HG02798 (cell line): ENCODE data around the gene C1QTNF1.

Experiments
- ATAC-seq: cut with Tn5 transposase; IDR thresholded peaks from one replicate; pipeline ENCODE4 v1.9.1; 2021; ENCODE audit warnings: mild to moderate bottlenecking; ENCODE audit not compliant: unreplicated experiment, poor library complexity

C1QTNF1 gene

DNA sequence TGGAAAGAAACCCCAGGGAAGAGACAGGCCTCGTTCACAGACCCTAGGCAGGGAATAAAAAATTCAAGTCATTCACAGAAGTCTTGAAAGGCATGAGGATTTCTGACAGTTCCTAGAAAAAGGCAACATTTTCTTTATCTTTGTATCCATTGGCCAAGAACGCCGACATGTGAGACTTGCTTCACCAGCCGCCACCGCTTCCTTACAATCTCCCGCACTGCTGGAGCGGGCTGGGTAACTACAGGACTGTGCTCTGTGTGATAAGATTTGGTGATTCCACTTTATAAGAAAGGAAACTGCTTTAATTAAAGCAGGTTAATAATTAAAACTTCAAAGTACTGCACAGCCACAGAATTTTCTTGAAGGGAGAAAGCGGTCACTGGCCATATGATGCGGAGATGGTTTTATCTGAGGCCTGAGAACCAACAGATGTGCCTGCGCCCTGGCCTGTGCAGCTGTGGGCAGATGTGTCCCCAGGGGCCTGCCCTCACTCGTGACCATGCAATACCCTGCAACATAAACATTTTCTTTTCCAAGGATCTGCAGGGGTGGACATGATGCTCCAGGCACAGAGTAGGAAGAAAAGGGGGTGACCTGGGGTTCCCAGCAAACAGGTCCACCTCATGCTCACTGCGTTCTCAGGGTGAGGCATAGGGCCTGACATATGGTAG lies 31.3 kb upstream of the C1QTNF1 start:
- ATAC-seq, result no peak

DNA sequence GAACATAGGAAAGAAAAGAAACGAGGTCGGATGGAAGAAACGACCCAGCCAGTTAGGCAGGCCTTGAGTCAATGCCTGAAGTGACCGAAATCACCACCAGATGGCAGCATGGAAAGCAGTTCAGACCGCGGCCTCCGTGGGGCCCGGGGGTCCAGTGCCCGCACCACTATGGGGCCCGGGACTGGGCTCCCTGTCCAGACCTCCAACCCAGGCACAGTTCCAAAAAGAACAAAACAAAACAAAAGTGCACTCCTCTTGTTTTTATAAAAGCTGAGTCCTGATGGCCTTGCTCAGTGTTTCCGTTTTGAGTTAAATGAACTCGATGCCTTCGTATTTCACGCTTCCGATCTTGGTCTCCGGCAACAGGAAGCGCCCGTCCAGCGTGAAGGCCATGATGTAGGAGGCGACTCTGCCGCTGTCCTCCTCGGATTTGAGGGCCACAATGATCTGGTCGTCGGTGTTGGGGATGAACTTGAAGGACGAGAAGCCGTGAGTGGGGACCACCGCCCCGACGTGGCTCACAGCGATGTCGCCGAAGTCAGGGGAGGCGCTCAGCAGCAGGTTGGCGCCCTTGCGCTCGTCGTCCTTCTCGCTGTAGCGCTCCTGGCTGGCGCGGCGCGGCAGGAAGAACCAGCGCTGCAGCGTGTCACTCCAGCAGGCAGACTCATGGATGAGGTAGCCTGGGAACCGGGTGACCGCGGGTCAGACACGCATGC lies 30.6 kb upstream of the C1QTNF1 start:
- ATAC-seq, result no peak

DNA sequence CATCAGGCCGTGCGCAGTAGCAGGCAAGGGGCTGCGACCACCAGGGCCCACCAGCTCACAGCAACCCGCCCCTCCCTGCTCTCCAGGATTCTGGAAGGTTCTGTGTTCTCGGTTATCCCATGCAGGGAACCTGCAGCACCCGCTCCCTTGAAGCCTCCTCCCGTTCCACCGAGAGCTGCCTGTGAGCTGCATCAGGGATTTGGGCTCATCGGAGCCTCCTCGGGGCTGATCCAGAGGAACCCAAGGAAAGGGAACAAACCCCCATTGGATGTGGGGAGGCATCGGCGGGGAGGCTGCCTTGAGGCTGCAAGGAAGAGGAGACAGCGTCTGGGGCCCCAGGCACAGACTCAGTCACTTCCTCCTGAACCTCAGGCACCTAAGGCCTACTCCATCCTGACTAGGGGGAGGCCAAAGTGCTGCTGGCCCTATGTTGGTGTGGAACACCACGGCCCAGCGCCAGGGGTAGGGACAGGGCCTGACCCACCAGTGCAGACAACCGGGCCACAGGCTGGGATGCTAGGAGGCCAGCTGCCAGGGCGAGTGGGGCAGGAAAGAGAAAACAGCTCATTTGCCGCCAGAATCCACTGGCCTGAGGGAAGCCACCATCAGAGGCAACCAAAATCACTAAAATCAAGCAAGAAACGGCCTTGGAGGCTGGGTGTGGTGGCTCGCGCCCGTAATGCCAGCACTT lies 29.8 kb upstream of the C1QTNF1 start:
- no peak for ATAC-seq

- no peak for ATAC-seq
Measured at GRCh38 chr17:78995022-78995760, 28.8 kb upstream of the C1QTNF1 start.

DNA sequence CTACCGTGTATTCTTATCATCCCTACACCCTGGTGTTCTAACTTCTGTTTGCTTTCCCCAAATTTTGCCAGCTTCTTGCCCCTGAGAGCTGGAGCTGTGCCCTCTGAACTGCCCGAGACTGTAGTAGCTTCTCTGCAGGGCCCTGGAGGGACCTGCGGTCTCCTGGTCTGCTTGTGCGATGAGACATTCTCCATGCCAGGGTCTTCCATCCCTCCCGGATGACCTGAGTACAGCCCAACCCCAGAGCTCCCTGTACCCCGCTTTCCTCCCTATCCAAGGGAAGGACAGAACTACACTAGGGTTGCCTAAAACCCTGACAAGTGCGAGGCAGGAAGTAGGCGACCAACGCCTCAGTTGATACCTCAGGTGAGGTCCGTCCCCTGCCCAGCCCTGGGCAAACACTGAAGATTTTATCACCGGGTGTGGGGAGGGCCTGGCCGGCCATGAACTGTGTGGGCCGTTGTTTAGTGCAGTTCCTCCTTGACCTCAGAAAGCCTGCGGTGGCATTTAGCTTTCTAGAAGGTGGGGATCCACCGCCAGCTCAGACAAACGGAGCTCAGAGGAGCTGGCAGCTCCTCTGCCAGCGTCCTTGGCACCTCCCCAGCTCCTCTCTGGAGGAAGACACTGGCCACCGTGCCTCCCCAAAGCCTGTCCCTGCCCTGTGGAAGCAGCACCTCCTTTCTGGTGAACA lies 28.1 kb upstream of the C1QTNF1 start:
- no peak for ATAC-seq

GRCh38 chr17:78996781-78997201 lies 27.2 kb upstream of the C1QTNF1 start:
- no peak for ATAC-seq

DNA sequence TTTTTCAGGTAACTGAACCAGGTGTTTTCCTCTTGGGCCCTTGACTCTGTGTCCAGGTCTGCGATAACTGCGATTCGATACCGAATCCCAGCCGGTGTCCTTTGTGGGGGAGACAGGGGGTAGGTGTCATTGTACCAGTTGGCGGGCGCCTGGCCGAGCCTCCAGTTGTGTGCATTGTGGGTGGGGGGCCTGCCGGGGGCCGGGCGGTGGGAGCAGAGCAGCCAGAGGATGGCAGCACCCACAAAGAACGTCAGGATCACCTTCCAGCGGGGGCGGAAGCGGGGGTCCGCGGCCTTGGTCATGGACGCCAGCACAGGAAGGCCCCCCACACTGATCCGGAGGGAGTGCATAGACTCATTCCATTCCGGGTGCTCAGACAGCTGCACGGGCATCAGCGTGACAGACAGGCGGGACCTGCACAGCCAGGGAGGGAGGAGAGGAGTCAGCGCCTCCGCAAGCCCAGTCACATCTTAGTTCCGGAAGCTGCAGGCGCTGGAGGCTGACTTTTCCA lies 26.7 kb upstream of the C1QTNF1 start:
- ATAC-seq, result no peak

DNA sequence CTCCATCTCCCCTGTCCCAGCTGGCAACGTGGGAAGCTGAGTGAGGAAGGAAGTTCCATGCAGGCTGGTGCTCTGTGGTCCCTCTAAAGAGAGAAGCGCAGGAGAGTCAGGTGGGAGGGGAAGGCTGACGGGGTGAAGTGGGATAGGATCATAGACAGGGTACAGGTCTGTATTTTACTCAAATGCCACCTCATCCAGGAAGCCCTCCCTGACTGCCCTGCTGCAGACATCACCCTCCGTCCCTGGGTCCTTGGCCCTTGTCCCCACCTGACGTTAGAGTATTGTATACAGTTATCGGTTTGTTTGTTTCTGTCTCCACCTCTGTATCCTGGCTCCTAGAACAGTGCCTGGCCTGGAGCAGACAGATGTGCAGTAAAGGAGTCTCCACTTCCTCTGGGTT lies 26.1 kb upstream of the C1QTNF1 start:
- no peak for ATAC-seq

GRCh38 chr17:78998311-78999055 lies 25.5 kb upstream of the C1QTNF1 start:
- no peak for ATAC-seq

DNA sequence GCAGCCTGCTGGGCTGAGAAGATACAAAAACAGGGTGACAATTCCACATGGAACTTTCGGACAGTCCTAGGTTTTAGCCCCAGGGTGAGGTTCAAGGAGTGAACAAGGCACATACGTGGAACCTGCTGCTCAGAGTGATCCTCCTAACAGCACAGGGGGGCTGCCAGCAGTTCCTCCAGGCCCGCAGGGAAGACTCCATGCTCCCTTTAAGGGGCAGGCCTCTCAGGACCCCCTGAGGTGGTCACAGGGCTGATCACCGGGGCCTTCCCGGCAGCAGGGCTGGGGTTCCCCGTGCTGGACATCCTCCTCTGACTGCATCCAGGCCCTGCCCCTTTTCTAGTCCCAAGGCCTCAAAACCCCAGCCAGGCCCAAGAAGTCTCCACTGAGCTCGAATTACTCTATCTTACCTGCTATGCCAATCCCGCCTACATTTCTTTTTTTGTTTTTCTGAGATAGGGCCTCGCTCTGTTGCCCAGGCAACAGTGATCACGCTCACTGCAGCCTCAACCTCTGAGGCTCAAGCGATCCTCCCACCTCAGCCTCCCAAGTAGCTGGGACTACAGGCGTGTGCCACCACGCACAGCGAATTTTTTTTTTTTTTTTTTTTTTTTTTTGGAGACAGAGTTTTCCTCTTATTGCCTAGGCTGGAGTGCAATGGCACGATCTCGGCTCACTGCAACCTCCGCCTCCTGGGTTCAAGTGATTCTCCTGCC lies 24.8 kb upstream of the C1QTNF1 start:
- no peak for ATAC-seq

- ATAC-seq, result no peak
Measured at GRCh38 chr17:78999947-79000395, 24.0 kb upstream of the C1QTNF1 start.

GRCh38 chr17:79000396-79001189 lies 23.4 kb upstream of the C1QTNF1 start:
- no peak for ATAC-seq

- ATAC-seq, result no peak
Measured at GRCh38 chr17:79001190-79002020, 22.6 kb upstream of the C1QTNF1 start.

GRCh38 chr17:79002291-79002690 lies 21.7 kb upstream of the C1QTNF1 start:
- no peak for ATAC-seq

GRCh38 chr17:79002796-79003593 lies 21.0 kb upstream of the C1QTNF1 start:
- ATAC-seq, result no peak
